T-helper 2 cell treated with Interferon-gamma antibody and Interleukin-4, amounts not matched to agents 5 μg/mL and 100 μg/mL, for 36 hours (primary cell): ENCODE measurements around the gene GPC3.
"Not testable (repeated sequence)": the region's sequence is repeated elsewhere in the genome, so short reads cannot be mapped to it uniquely, and the experiment has no call there.

ENCODE experiments used
- DNase-seq: peaks from one replicate; pipeline ENCODE4 v3.0.0; 2021; ENCODE audit warnings: low spot score
- H3K27ac Mint-ChIP-seq: one replicate; pipeline ENCODE4 v1.8.0; 2021; ENCODE audit warnings: mild to moderate bottlenecking, mixed read lengths
- H3K27me3 Mint-ChIP-seq: one replicate; pipeline ENCODE4 v1.8.0; 2021; ENCODE audit warnings: low read depth, mixed read lengths
- H3K36me3 Mint-ChIP-seq: one replicate; pipeline ENCODE4 v1.8.0; 2021; ENCODE audit warnings: low read depth, mixed read lengths
- H3K4me1 Mint-ChIP-seq: one replicate; pipeline ENCODE4 v1.8.0; 2021; ENCODE audit warnings: low read depth, mixed read lengths
- H3K4me3 Mint-ChIP-seq: one replicate; pipeline ENCODE4 v1.8.0; 2022; ENCODE audit warnings: mild to moderate bottlenecking, moderate library complexity, mixed read lengths
- H3K9me3 Mint-ChIP-seq: one replicate; pipeline ENCODE4 v1.8.0; 2021; ENCODE audit warnings: mixed read lengths

GPC3 gene

DNA sequence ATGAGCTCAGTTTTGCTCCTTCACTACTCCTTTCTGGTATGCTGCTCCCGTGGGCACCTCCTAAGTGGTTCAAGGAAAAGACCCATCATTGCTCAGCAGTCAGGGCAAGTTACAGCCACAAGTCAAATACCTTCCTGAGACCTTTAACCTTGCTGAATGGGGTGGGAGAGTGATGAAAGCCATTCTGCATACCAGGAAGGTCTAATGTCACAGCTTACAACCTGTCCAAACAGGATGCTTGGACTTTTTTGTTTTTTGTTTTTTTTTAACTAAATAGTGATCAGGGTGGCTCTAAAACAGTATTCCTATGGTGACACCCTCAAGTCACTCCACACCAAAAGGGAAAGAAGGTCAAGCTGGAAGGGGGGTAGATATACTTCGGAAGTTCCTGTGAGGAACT is 93.1 kb downstream of the GPC3 start:
- DNase-seq: no peak
- no peaks in the 10 kb centered on the region for H3K9me3 Mint-ChIP-seq
- H3K4me3 Mint-ChIP-seq: no peak overlapping the region
- H3K27me3 Mint-ChIP-seq: no peaks in the 10 kb centered on the region
- no peak overlapping the region for H3K27ac Mint-ChIP-seq
- no peaks in the 10 kb centered on the region for H3K36me3 Mint-ChIP-seq
- H3K4me1 Mint-ChIP-seq: no peaks in the 10 kb centered on the region

DNA sequence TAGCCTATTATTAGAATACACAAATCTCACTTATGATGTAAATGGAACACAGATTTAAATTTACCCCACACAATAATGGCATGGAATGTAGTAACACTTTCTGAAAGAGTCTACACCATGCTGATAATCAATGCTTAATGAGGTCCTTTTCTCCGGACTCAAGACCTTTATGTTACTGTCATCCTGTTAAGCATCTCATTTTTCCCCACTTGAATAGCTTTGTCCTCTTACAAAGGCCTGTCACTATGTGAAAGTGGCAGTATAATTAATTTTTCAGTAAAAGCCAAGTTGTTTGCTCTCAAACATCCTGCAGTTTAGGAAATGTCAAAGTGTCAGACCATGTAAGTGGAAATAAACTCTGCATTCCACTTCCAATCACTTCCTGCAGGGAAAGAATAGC is 96.4 kb downstream of the GPC3 start:
- H3K4me3 Mint-ChIP-seq: no peak overlapping the region
- no peaks in the 10 kb centered on the region for H3K9me3 Mint-ChIP-seq
- H3K27me3 Mint-ChIP-seq: peaks cover 1% of the 10 kb centered on the region
- H3K27ac Mint-ChIP-seq: no peak overlapping the region
- no peaks in the 10 kb centered on the region for H3K36me3 Mint-ChIP-seq
- no peaks in the 10 kb centered on the region for H3K4me1 Mint-ChIP-seq
- no peak for DNase-seq

DNA sequence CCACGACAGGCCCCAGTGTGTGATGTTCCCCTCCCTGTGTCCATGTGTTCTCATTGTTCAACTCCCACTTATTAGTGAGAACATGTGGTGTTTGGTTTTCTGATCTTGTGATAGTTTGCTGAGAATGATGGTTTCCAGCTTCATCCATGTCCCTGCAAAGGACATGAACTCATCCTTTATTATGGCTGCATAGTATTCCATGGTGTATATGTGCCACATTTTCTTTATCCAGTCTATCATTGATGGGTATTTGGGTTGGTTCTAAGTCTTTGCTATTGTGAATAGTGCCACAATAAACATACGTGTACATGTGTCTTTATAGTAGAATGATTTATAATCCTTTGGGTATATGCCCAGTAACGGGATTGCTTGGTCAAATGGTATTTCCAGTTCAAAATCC is 97.3 kb downstream of the GPC3 start:
- not testable (repeated sequence) for H3K27me3 Mint-ChIP-seq, H3K4me1 Mint-ChIP-seq, H3K36me3 Mint-ChIP-seq, H3K27ac Mint-ChIP-seq, DNase-seq, H3K9me3 Mint-ChIP-seq, H3K4me3 Mint-ChIP-seq

DNA sequence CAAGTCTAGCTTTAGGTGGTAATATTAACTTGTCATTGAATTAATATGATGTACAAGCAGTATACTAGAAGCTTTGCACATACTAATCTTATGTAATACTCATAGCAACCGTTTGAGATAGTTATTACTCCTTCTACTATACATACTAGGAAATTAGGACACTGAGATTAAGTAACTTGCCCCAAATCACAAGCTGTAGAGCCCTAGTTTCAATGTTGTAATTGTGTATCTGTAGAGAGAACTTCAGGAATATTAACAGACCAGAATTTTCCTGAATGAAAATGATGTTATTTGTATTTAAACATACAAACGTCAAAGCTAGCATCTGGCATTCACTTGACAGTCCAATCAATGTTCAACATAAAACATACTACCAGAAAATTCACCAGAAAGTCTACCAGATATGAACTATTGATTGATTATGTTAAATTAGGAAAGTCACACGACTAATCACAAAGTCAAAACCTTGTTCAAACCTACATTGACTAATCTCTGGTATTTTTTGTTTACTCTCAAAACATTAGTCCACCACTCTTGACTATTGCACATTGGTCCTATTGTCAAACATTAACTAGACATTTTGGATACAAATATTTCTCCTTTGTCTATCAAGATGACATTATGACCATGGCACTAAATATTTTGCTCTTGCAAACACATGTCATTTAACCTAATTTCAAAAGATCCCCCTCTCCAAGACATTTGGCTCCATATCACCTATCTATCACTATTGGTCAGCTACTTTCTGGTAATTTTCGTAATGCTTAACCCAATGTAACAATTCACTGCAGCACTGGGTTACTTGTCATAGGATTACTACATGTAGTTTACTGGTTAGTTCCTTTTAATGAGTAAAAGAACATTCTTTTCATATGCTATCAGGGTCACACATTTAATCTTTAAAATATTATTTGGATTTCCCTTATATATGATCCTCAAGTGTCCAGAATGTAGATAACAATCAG is 100.7 kb downstream of the GPC3 start:
- no peaks in the 10 kb centered on the region for H3K4me1 Mint-ChIP-seq
- H3K27ac Mint-ChIP-seq: no peak overlapping the region
- H3K9me3 Mint-ChIP-seq: no peaks in the 10 kb centered on the region
- no peak overlapping the region for H3K4me3 Mint-ChIP-seq
- DNase-seq: no peak
- no peaks in the 10 kb centered on the region for H3K36me3 Mint-ChIP-seq
- H3K27me3 Mint-ChIP-seq: peaks cover 1% of the 10 kb centered on the region

DNA sequence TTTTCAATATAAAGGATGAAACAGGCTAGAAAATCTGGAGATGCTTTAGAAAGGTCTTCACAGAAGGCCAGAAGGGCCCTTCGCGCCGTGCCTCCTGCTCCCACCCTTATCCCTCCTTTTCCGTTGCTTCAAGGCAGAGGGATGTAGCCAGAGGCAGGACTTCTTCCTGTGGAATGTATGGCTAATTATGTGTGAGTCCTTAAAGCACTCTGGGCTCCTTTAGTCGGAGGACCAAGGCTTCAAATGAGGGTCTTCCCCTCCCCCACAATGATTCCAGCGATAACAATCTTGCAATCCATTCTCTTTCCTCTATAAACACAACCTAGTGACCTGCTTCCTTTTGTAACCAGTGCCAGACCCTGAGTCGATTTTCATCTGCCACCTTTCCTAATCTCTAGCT is 103.5 kb downstream of the GPC3 start:
- Mint-ChIP-seq H3K4me1 (no peaks in the 10 kb centered on the region), H3K4me3 (no peak overlapping the region), H3K27ac (no peak overlapping the region), H3K27me3 (peaks cover 1% of the 10 kb centered on the region), H3K9me3 (no peaks in the 10 kb centered on the region), H3K36me3 (no peaks in the 10 kb centered on the region)
- DNase-seq: no peak

DNA sequence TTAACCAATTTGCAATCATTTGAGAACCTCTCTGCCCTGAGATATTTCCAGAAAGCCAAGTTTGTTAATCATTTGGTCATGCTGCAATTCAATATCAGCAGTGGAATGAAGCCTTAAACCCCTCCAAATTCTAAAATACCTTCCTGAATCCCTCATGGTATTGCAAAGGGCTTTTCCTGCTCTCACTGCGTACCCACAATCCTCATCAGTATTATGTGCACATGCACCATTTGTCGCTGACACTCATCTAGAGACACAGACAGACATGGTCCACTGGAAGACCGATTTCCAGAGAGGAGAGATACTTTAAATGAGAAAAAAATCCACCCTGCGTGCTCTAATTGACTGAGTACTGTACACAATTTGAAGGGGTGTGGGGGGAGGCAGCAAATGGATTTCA is 104.4 kb downstream of the GPC3 start:
- no peak for DNase-seq
- H3K27me3 Mint-ChIP-seq: no peaks in the 10 kb centered on the region

DNA sequence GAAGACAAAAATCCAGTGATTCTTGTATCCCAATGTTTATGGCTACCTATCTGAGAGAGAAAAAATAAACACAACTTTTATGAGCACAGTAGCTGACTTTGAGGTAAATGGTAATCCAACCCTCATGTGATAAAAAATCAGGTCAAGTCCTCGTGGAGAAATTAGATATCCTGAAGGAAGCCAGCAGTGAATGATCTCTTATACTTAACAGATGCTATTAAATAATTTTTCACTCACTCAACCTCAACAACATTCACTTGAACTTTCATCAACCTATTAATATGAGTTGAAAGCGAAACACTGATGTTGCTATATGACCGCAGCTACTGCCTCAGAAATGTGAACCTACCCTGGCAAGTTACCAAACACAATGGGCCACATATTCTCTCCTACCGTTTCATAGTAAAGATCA is 105.4 kb downstream of the GPC3 start:
- Mint-ChIP-seq H3K4me3 (no peak overlapping the region), H3K36me3 (no peaks in the 10 kb centered on the region), H3K4me1 (no peaks in the 10 kb centered on the region), H3K9me3 (no peaks in the 10 kb centered on the region), H3K27ac (no peak overlapping the region), H3K27me3 (no peaks in the 10 kb centered on the region)
- no peak for DNase-seq

More for the DNA sequence above, 104.4 kb downstream of the GPC3 start:
- Mint-ChIP-seq H3K4me1 (no peaks in the 10 kb centered on the region), H3K27ac (no peak overlapping the region), H3K9me3 (no peaks in the 10 kb centered on the region), H3K4me3 (no peak overlapping the region), H3K36me3 (no peaks in the 10 kb centered on the region)

DNA sequence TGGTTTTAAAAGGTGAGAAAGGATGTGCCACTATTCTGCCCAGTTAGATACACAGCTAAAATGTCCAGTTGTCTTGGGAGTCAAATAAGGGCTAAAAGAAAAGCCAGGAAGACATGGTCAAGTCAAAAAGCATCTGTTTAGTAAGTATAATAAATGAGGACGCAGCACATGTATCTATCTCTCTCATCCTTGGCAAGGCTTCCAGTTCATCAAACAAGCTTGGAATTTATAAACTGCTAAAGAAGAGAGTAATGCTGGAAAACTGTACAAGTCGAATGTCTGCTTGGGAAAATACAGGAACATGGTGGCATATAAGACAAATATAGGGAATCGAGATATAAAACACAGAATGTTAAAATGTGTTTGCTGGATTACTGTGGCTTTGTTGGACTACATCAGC is 106.7 kb downstream of the GPC3 start:
- DNase-seq: no peak

DNA sequence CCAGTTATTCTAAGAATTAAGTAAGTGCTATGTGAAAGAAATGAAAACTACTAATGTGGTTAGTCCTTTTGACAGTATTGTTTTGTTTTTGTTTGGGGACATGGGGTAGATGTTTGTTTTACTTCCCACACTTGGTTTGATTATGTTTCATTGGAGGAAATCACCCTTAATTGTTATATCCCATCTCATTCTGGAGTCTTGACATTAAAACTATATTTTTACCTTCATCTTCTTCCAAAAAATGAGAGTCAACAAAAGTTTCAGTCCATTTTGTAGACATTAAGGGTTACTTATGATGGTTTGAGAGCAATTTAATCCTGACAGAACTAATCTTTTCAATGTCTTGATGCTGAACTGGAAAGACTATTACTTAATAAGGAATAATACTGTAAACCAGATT is 108.7 kb downstream of the GPC3 start:
- Mint-ChIP-seq H3K36me3 (no peaks in the 10 kb centered on the region), H3K27ac (no peak overlapping the region), H3K27me3 (no peaks in the 10 kb centered on the region), H3K4me1 (no peaks in the 10 kb centered on the region), H3K9me3 (no peaks in the 10 kb centered on the region), H3K4me3 (no peak overlapping the region)
- no peak for DNase-seq

More for the DNA sequence above, 106.7 kb downstream of the GPC3 start:
- H3K9me3 Mint-ChIP-seq: no peaks in the 10 kb centered on the region
- H3K27me3 Mint-ChIP-seq: no peaks in the 10 kb centered on the region
- H3K4me3 Mint-ChIP-seq: no peak overlapping the region
- no peaks in the 10 kb centered on the region for H3K36me3 Mint-ChIP-seq
- H3K27ac Mint-ChIP-seq: no peak overlapping the region
- H3K4me1 Mint-ChIP-seq: no peaks in the 10 kb centered on the region

DNA sequence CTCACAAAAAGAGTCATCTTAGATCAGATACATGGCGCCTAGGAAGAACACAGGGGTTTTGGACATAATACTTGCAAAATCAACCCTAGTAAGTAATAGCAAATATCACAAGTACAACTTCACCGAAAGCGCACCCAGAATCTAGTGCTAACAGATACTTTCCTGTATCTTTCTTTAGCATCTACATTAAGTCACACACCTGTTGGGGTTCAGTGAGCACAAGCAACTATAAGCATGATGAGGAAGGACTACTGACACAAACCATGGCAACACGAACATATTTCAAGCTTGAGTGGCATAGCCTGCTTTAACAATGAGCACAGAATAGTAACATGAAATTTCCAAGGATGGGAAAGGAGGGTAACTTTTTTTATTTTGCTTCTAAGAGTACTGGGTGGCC is 116.1 kb downstream of the GPC3 start:
- H3K4me3 Mint-ChIP-seq: no peak overlapping the region
- DNase-seq: no peak
- no peak overlapping the region for H3K27ac Mint-ChIP-seq
- peaks cover 4% of the 10 kb centered on the region for H3K27me3 Mint-ChIP-seq
- H3K9me3 Mint-ChIP-seq: no peaks in the 10 kb centered on the region
- no peaks in the 10 kb centered on the region for H3K4me1 Mint-ChIP-seq
- H3K36me3 Mint-ChIP-seq: no peaks in the 10 kb centered on the region

DNA sequence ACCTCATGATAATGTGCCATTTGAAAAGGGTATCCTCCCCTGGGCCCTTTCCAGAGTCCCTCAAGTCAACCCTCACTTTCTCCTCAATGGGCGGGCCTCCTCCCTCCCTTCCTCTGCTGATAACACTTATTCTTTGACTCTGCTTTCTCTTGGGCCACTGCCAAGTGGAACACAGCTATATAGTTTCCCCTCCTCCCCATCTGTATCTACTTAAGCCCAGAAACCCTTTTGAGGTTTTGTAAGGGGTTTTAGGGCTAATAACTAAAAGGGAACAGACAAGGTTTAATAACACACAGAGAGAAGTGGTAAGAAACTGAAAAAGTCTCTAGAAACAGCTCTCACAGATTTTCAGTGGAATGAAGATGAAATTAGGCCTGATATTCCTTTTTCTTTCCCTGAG is 116.7 kb downstream of the GPC3 start:
- no peak overlapping the region for H3K4me3 Mint-ChIP-seq
- DNase-seq: no peak
- peaks cover 4% of the 10 kb centered on the region for H3K27me3 Mint-ChIP-seq
- no peak overlapping the region for H3K27ac Mint-ChIP-seq
- H3K9me3 Mint-ChIP-seq: no peaks in the 10 kb centered on the region
- H3K36me3 Mint-ChIP-seq: no peaks in the 10 kb centered on the region
- H3K4me1 Mint-ChIP-seq: no peaks in the 10 kb centered on the region

DNA sequence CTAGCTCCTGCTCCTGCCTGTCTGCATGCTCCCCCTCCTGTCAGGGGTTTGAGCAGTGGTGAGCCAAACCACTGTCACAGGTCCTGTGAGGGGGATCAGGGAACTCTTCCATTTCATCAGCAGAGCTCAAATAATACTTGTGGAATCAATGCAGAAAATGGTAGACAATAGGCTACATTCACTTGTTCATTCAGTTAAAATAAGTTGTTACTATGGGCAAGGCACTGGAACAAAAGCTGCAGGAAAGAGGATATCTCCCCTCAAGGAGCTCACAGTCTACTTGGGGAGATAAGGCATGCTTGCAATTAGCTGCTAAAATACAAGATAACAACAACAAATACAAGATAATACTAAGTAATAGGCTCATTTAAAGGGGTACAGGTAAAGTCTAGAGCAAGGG is 117.1 kb downstream of the GPC3 start:
- Mint-ChIP-seq H3K4me3 (no peak overlapping the region), H3K36me3 (no peaks in the 10 kb centered on the region), H3K4me1 (no peaks in the 10 kb centered on the region), H3K27me3 (peaks cover 4% of the 10 kb centered on the region), H3K9me3 (no peaks in the 10 kb centered on the region), H3K27ac (no peak overlapping the region)
- DNase-seq: no peak

DNA sequence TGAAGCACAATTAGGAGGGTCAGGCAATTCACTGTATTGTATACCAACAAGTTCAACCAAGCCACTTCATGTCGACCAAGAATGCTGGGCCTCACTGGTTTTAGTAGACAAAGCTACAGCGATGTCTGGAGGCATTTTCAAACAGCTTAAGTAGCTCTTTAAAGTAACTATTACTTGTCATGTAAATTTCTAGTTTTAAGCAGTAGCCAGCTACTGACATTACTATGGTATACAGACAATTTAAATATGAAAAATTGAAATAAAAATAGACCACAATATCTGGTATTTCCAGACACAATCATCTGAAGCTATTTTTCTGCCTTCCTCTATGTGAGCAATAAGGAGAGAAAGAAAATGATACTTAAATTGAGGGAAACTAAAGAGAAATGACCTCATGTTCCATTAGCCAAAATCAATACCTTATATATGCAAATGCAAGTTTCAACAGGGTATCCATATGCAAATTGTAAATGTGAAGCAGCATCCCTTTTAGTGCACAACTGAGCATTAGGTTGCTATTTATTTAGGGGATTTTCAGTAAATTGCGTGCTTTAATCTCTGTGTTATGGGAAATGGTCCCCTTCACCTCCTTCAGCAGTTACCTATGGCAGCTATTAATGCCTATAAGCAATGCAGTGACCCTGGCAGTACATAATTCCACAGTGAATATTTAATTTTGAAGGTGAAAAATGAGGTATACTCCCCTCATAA is 119.5 kb downstream of the GPC3 start:
- no peak overlapping the region for H3K27ac Mint-ChIP-seq
- H3K27me3 Mint-ChIP-seq: peaks cover under 1% of the 10 kb centered on the region
- no peaks in the 10 kb centered on the region for H3K36me3 Mint-ChIP-seq
- DNase-seq: no peak
- H3K4me3 Mint-ChIP-seq: no peak overlapping the region
- H3K9me3 Mint-ChIP-seq: no peaks in the 10 kb centered on the region
- H3K4me1 Mint-ChIP-seq: no peaks in the 10 kb centered on the region

DNA sequence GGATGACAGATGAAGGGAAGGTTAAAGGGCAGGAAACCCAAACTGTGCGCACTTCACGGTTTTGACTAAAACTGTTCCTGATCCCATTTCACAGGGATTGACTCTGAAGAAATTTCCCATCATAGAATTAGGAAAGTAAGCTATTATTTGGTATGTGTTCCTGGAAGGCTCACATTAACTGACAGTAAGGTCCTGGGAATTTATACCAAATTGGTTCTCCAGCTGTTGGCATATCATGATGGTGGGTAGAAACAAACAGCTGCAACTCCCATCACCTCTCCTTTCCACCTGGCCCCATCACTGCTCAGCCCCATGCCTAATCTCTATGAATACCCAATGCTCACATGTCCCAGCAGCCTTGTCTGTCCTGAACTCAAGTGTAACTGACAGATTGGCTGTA is 121.2 kb downstream of the GPC3 start:
- Mint-ChIP-seq H3K9me3 (no peaks in the 10 kb centered on the region), H3K4me1 (no peaks in the 10 kb centered on the region), H3K4me3 (no peak overlapping the region), H3K27me3 (no peaks in the 10 kb centered on the region), H3K27ac (no peak overlapping the region), H3K36me3 (no peaks in the 10 kb centered on the region)
- DNase-seq: no peak
